ENCODE results near the gene MRTFB.

Gene MRTFB

DNA sequence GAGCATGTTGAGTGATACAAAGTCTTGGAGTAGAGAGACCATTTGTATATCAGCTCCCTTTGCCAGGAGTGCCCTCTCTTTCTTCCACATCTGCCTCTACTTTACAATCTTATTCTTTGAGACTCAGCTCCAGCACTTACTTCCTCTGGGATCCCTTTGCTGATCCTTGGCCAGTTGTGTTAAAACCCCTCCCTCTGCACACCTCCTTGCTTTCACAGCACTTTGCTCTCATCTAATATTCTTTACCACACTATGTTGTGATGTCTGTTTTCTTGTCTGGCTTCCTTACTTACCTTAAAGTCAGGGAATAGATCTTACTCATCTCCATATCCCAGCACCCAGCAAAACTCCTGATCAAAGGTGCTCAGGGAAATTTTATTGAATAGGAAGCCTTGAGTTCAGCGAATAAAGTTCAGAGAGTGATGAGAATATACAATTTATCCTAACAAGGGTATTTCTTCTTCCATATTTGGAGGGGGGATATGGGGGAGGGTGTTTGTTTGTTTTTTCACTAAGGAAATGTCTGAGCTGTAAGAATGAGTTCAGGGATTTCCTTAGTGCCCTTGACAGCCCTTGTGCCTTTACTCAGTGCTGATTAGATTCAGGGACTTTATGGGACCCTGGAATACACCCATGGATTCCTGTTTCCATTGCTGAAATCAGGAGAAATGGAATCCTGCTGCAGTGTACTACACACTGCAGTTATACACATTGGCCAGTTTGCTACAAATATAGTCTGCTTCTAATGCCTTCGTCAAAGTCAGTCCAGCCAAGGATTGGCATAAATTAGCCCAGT is 32.0 kb downstream of the MRTFB start:
- H3K79me2 ChIP-seq (ENCODE audit: insufficient read depth, low read length), result peaks cover 29% of the 10 kb centered on the region
- H3K36me3 ChIP-seq (ENCODE audit: insufficient read depth, low read length), result no peaks in the 10 kb centered on the region
- no peak overlapping the region for H3K4me3 ChIP-seq (ENCODE audit: low read depth in 1 of 2, low read length in 2 of 2)
- H3K27ac ChIP-seq (ENCODE audit: low read length), result no peak overlapping the region
- no peaks in the 10 kb centered on the region for H3K9me3 ChIP-seq (ENCODE audit: insufficient read depth, low read length, severe bottlenecking)
- no peaks in the 10 kb centered on the region for H3K4me1 ChIP-seq (ENCODE audit: insufficient read depth, low read length)
- peaks cover 34% of the 10 kb centered on the region for H4K20me1 ChIP-seq (ENCODE audit: insufficient read depth, low read length)
- no peaks in the 10 kb centered on the region for H3K27me3 ChIP-seq (ENCODE audit: insufficient read depth, low read length, poor library complexity)
- DNase-seq, result no peak
- no peak overlapping the region for H2AFZ ChIP-seq (ENCODE audit: low read depth, low read length)
- TF ChIP-seq EZH2 (IDR thresholded peaks at IDR 0.05; ENCODE audit: borderline replicate concordance, low read depth, low read length, severe bottlenecking), result no peak
- TF ChIP-seq, protein P1, sequence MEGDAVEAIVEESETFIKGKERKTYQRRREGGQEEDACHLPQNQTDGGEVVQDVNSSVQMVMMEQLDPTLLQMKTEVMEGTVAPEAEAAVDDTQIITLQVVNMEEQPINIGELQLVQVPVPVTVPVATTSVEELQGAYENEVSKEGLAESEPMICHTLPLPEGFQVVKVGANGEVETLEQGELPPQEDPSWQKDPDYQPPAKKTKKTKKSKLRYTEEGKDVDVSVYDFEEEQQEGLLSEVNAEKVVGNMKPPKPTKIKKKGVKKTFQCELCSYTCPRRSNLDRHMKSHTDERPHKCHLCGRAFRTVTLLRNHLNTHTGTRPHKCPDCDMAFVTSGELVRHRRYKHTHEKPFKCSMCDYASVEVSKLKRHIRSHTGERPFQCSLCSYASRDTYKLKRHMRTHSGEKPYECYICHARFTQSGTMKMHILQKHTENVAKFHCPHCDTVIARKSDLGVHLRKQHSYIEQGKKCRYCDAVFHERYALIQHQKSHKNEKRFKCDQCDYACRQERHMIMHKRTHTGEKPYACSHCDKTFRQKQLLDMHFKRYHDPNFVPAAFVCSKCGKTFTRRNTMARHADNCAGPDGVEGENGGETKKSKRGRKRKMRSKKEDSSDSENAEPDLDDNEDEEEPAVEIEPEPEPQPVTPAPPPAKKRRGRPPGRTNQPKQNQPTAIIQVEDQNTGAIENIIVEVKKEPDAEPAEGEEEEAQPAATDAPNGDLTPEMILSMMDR (IDR thresholded peaks at IDR 0.05; ENCODE audit: borderline replicate concordance, extremely low read depth, low read length, poor library complexity, severe bottlenecking), result no peak
- H3K4me2 ChIP-seq (ENCODE audit: insufficient read depth, low read length), result no peak overlapping the region
- ATAC-seq (ENCODE audit: insufficient read depth, low read depth), result no peak
- H3K9ac ChIP-seq (ENCODE audit: low read depth, low read length), result no peak overlapping the region

DNA sequence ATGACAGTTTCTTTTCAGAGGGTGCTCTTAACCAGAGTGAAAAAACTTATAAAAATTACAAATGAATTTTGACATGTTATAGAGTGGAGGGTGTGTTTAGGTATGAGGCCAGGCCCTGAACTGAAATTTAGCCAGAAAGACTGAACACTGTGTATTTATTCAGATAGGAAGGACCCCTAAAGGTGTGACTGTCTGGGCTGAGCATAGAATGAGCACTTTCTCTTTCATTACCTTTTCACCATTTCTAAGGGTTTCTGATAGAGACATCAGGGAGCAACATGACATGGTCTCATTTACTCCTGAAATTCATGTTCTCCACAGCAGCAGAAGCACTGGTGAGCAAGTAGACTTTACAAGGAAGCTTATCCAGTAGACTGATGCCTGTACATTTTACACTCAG is 32.9 kb downstream of the MRTFB start:
- H3K9me3 ChIP-seq (ENCODE audit: insufficient read depth, low read length, severe bottlenecking), result no peaks in the 10 kb centered on the region
- H3K4me1 ChIP-seq (ENCODE audit: insufficient read depth, low read length), result no peaks in the 10 kb centered on the region
- no peaks in the 10 kb centered on the region for H3K36me3 ChIP-seq (ENCODE audit: insufficient read depth, low read length)
- no peak for TF ChIP-seq EZH2 (IDR thresholded peaks at IDR 0.05; ENCODE audit: borderline replicate concordance, low read depth, low read length, severe bottlenecking)
- TF ChIP-seq, protein P1 (IDR thresholded peaks at IDR 0.05; ENCODE audit: borderline replicate concordance, extremely low read depth, low read length, poor library complexity, severe bottlenecking), result no peak
- H3K4me3 ChIP-seq (ENCODE audit: low read depth in 1 of 2, low read length in 2 of 2), result no peak overlapping the region
- H3K79me2 ChIP-seq (ENCODE audit: insufficient read depth, low read length), result peaks cover 28% of the 10 kb centered on the region
- ATAC-seq (ENCODE audit: insufficient read depth, low read depth) (no peak), DNase-seq (no peak)
- no peak overlapping the region for H3K27ac ChIP-seq (ENCODE audit: low read length)
- H3K9ac ChIP-seq (ENCODE audit: low read depth, low read length), result no peak overlapping the region
- no peak overlapping the region for H2AFZ ChIP-seq (ENCODE audit: low read depth, low read length)
- H3K27me3 ChIP-seq (ENCODE audit: insufficient read depth, low read length, poor library complexity), result no peaks in the 10 kb centered on the region
- H3K4me2 ChIP-seq (ENCODE audit: insufficient read depth, low read length), result no peak overlapping the region
- peaks cover 34% of the 10 kb centered on the region for H4K20me1 ChIP-seq (ENCODE audit: insufficient read depth, low read length)

- ATAC-seq (ENCODE audit: insufficient read depth, low read depth), result no peak
- peaks cover 43% of the 10 kb centered on the region for H4K20me1 ChIP-seq (ENCODE audit: insufficient read depth, low read length)
- no peak overlapping the region for H3K4me2 ChIP-seq (ENCODE audit: insufficient read depth, low read length)
- TF ChIP-seq, protein P1 (IDR thresholded peaks at IDR 0.05; ENCODE audit: borderline replicate concordance, extremely low read depth, low read length, poor library complexity, severe bottlenecking), result no peak
- no peak for TF ChIP-seq EZH2 (IDR thresholded peaks at IDR 0.05; ENCODE audit: borderline replicate concordance, low read depth, low read length, severe bottlenecking)
- H3K36me3 ChIP-seq (ENCODE audit: insufficient read depth, low read length), result no peaks in the 10 kb centered on the region
- H3K4me3 ChIP-seq (ENCODE audit: low read depth in 1 of 2, low read length in 2 of 2), result no peak overlapping the region
- H3K27me3 ChIP-seq (ENCODE audit: insufficient read depth, low read length, poor library complexity), result no peaks in the 10 kb centered on the region
- no peak overlapping the region for H3K9ac ChIP-seq (ENCODE audit: low read depth, low read length)
- peaks cover 22% of the 10 kb centered on the region; the same call in 1 of the 2 replicates for H3K79me2 ChIP-seq (ENCODE audit: insufficient read depth, low read length)
- H2AFZ ChIP-seq (ENCODE audit: low read depth, low read length), result no peak overlapping the region
- DNase-seq, result no peak
- no peaks in the 10 kb centered on the region for H3K9me3 ChIP-seq (ENCODE audit: insufficient read depth, low read length, severe bottlenecking)
- H3K27ac ChIP-seq (ENCODE audit: low read length), result no peak overlapping the region
- no peaks in the 10 kb centered on the region for H3K4me1 ChIP-seq (ENCODE audit: insufficient read depth, low read length)
These were observed 34.7 kb downstream of the MRTFB start for GRCh38 chr16:14105760-14106375.
